ENCODE data around the gene RPS10.
"Not testable (repeated sequence)": the region's sequence is repeated elsewhere in the genome, so short reads cannot be mapped to it uniquely, and the experiment has no call there.

RPS10 gene

GRCh38 chr6:34424200-34425131, 1.4 kb downstream of the RPS10 start:
- no peaks in the 10 kb centered on the region for H3K9me3 Mint-ChIP-seq
- H3K36me3 Mint-ChIP-seq = peaks cover 67% of the 10 kb centered on the region
- H3K4me3 Mint-ChIP-seq = peak overlapping the region; percentile 98
- no peak for DNase-seq (ENCODE audit: low spot score in 2 of 2)
- peak overlapping the region; percentile 100 for H3K27ac Mint-ChIP-seq
- ATAC-seq = no peak
- peaks cover 28% of the 10 kb centered on the region for H3K4me1 Mint-ChIP-seq

- Mint-ChIP-seq H3K4me1 (peaks cover 33% of the 10 kb centered on the region), H3K36me3 (peaks cover 79% of the 10 kb centered on the region), H3K4me3 (peak overlapping the region; percentile 98), H3K27ac (peak overlapping the region; percentile 59), H3K9me3 (no peaks in the 10 kb centered on the region)
- no peak for ATAC-seq
- DNase-seq (ENCODE audit: low spot score in 2 of 2) = no peak
Observed at GRCh38 chr6:34423254-34423653, 2.6 kb downstream of the RPS10 start.

DNA sequence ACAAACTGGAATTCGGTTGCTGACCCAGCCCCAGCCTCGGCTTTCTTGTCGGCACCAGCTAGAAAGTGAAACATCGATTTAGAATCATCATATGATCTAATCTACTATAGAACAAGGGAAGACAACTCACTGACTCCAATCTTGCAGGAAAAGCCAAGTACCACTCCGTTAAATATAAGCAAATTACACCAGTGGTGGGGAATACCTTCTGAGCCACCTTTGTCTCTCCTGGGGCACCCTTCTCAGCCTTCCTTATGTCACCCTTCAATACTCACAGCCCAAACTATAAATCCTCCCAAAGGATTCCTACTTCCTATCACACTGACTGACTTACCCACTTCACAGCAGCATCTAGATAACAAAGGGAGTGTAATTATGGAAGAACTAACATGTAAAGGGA, 7.5 kb downstream of the RPS10 start:
- H3K27ac Mint-ChIP-seq = peak overlapping the region; percentile 68
- no peak for ATAC-seq
- no peaks in the 10 kb centered on the region for H3K9me3 Mint-ChIP-seq
- peaks cover 22% of the 10 kb centered on the region for H3K4me1 Mint-ChIP-seq
- no peak overlapping the region for H3K4me3 Mint-ChIP-seq
- peaks cover 100% of the 10 kb centered on the region for H3K36me3 Mint-ChIP-seq
- DNase-seq (ENCODE audit: low spot score in 2 of 2) = no peak

DNA sequence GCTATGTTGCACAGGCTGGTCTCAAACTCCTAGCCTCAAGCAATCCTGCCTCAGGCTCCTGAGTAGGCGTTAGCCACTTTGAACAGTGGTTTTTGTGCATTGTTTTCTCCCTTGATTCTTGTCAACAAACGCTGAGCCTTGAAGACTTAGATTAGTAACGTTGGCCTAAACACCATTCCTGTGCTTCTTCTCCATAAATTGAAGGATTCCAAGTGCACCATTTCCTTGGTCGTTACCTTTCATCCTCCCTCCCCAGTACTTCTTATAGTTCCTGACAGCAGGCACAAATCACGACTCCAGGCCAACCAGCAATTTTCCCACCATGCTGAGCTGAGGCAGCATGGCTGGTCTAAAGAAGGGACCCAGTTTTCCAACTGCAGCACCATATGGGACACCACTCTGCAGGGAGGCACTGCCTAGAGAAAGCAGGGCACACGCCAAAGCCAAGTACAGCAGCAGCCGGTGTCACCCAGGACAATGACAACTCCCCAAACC, 8.9 kb downstream of the RPS10 start:
- H3K4me1 Mint-ChIP-seq = peaks cover 25% of the 10 kb centered on the region

DNA sequence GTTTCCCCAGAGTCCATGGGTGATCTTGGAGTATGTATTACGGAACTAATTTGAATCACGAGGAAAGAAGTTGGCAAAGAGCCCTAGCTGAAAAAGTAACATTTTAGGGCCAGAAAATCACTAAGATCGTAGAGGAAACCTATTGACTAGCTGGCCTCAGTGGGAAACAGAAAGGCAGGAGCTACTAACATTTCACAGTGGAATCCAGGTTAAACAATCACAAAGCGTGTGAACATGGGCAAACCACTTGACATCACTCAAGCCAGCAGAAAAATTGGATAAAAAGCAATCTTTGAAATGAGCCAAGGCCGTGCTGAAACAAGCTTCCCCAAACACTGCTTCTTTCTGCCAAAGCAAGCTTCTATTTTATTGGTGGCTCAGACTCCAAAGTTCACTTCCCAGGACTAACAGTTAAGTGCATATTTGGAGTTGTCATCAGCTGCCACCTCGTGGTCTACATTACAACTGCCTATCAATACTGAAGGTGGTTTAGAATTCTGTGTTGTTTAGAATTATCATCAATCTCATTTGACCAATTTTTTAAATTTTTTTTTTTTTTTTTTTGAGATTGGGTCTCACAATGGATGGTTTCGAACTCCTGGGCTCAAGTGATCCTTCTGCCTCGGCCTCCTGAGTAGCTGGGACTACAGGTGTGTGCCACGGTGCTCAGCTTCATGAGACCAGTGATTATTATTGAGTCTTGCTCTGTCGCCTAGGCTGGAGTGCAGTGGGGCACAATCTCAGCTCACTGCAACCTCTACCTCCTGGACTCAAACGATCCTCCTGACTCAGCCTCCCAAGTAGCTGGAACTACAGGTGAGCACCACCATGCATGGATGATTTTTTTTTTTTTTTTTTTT, 10.6 kb downstream of the RPS10 start:
- ATAC-seq = peak; percentile 60
- H3K36me3 Mint-ChIP-seq = peaks cover 97% of the 10 kb centered on the region
- H3K4me1 Mint-ChIP-seq = peaks cover 17% of the 10 kb centered on the region
- H3K9me3 Mint-ChIP-seq = no peaks in the 10 kb centered on the region
- DNase-seq (ENCODE audit: low spot score in 2 of 2) = no peak
- H3K27ac Mint-ChIP-seq = peak overlapping the region; percentile 74
- H3K4me3 Mint-ChIP-seq = no peak overlapping the region

More for the DNA sequence above, 8.9 kb downstream of the RPS10 start:
- H3K9me3 Mint-ChIP-seq = no peaks in the 10 kb centered on the region
- DNase-seq (ENCODE audit: low spot score in 2 of 2) (no peak), ATAC-seq (no peak)
- H3K36me3 Mint-ChIP-seq = peaks cover 98% of the 10 kb centered on the region
- H3K4me3 Mint-ChIP-seq = no peak overlapping the region
- no peak overlapping the region for H3K27ac Mint-ChIP-seq

GRCh38 chr6:34412643-34413214, 13.1 kb downstream of the RPS10 start:
- no peak for DNase-seq (ENCODE audit: low spot score in 2 of 2)
- no peak overlapping the region for H3K27ac Mint-ChIP-seq
- H3K4me3 Mint-ChIP-seq = no peak overlapping the region
- no peaks in the 10 kb centered on the region for H3K9me3 Mint-ChIP-seq
- ATAC-seq = peak; percentile 71
- peaks cover 78% of the 10 kb centered on the region for H3K36me3 Mint-ChIP-seq
- peaks cover 9% of the 10 kb centered on the region for H3K4me1 Mint-ChIP-seq

GRCh38 chr6:34412016-34412415, 13.9 kb downstream of the RPS10 start:
- Mint-ChIP-seq H3K4me1 (peaks cover 9% of the 10 kb centered on the region), H3K27ac (no peak overlapping the region)
- no peak for ATAC-seq

GRCh38 chr6:34407915-34408314, 18.0 kb downstream of the RPS10 start:
- not testable (repeated sequence) for H3K4me3 Mint-ChIP-seq; H3K4me1 Mint-ChIP-seq; H3K27ac Mint-ChIP-seq; DNase-seq (ENCODE audit: low spot score in 2 of 2); H3K9me3 Mint-ChIP-seq; ATAC-seq
- H3K36me3 Mint-ChIP-seq = peaks cover 30% of the 10 kb centered on the region

More at GRCh38 chr6:34412016-34412415, 13.9 kb downstream of the RPS10 start:
- Mint-ChIP-seq H3K36me3 (peaks cover 71% of the 10 kb centered on the region), H3K9me3 (no peaks in the 10 kb centered on the region), H3K4me3 (no peak overlapping the region)
- no peak for DNase-seq (ENCODE audit: low spot score in 2 of 2)

GRCh38 chr6:34396518-34396917, 29.4 kb downstream of the RPS10 start:
- ATAC-seq (no peak), DNase-seq (ENCODE audit: low spot score in 2 of 2) (no peak)
- H3K4me3 Mint-ChIP-seq = no peak overlapping the region
- no peaks in the 10 kb centered on the region for H3K36me3 Mint-ChIP-seq
- H3K9me3 Mint-ChIP-seq = no peaks in the 10 kb centered on the region
- no peak overlapping the region for H3K27ac Mint-ChIP-seq
- peaks cover 7% of the 10 kb centered on the region for H3K4me1 Mint-ChIP-seq

- no peak for DNase-seq (ENCODE audit: low spot score in 2 of 2)
- no peaks in the 10 kb centered on the region for H3K36me3 Mint-ChIP-seq
- no peak overlapping the region for H3K4me3 Mint-ChIP-seq
- H3K27ac Mint-ChIP-seq = no peak overlapping the region
- ATAC-seq = no peak
- H3K4me1 Mint-ChIP-seq = peaks cover 12% of the 10 kb centered on the region
- H3K9me3 Mint-ChIP-seq = no peaks in the 10 kb centered on the region
Observed at GRCh38 chr6:34393966-34394305, 31.9 kb downstream of the RPS10 start.

DNA sequence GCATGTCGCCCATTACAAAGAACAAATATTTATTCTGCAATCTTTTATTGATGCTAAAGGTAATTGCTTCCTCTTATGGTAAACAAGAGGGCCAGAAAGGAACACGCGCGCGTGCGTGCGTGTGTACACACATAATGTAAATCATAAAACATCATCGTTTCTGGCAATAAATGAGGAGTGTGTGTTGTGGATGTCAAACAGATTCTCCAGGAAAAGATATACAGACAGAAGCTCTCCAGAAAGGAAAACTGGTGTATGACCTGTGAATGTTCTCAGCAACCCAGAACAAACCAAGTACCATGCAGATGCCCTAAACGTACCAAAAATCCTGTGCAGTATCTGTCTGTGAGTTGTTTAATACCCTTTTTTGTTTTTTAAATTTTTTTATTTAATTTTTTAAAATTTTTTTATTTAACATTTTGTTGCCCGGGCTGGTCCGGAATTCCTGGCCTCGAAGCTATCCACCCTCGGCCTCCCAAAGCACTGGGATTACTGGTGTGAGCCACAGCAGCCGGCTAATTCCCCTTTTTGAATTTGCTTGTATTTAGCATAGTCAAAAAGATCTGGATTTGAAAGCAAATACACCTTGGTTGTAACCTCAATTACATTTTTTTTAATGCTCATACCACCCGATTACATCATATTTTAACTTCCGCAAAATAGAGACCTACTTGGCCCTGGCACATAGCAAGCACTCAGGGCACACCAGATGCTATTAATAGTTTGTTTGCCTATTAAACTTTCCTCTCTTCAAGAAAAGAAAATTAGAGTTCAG, 32.5 kb downstream of the RPS10 start:
- Mint-ChIP-seq H3K4me1 (peaks cover 13% of the 10 kb centered on the region), H3K4me3 (no peak overlapping the region)
- ATAC-seq = no peak

GRCh38 chr6:34392497-34393190, 33.2 kb downstream of the RPS10 start, which contains the start of gene NUDT3:
Gene NUDT3 (minus strand): TSS chr6:34392669. CDS start chr6:34392362, 307 bp downstream.
- no peak within 1 kb of the TSS for H3K27ac Mint-ChIP-seq
- H3K4me1 Mint-ChIP-seq = peaks cover 13% of the 10 kb centered on the region
- no peaks in the 10 kb centered on the region for H3K9me3 Mint-ChIP-seq
- H3K4me3 Mint-ChIP-seq = no peak within 1 kb of the TSS
- DNase-seq (ENCODE audit: low spot score in 2 of 2) (peak; percentile 97 to 98), ATAC-seq (peak; percentile 95)
- no peaks in the 10 kb centered on the region for H3K36me3 Mint-ChIP-seq

More for the DNA sequence above, 32.5 kb downstream of the RPS10 start:
- Mint-ChIP-seq H3K27ac (no peak overlapping the region), H3K36me3 (no peaks in the 10 kb centered on the region), H3K9me3 (no peaks in the 10 kb centered on the region)
- no peak for DNase-seq (ENCODE audit: low spot score in 2 of 2)

DNA sequence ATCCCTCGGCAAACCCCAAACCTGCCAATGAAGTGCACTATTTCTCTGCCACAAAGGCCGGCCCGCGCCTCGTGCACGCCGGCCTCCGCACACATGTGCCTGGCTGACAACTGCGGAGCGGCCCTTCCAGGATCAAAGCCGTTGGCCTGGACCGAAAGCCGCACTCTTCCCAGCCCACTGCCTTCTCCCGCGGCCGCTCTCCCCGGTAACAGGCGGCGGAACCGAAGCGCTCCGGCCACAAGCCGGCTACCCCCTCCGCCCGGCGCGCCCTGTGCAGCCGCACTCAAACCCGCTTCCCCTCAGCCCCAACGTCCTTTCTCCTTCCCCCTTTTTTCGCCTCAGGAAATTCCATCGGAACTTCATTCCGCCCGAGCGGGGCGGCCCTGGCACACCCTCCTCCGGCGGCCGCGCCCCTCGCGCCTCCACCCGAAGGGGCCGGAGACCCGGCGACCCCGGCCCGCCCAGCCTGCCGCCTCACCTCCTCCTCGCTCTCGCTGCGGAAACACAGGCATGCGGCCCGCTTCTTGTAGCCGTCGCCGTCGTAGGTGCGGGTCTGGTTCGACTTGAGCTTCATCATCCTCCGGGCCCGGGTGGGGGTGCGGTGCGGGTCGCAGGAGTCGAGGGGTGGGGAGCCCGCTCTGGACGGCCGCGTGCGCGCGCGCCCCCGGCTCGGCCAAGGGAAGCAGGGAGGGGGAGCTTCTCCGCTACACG, 33.9 kb downstream of the RPS10 start:
- Mint-ChIP-seq H3K27ac (no peak overlapping the region), H3K9me3 (no peaks in the 10 kb centered on the region), H3K36me3 (no peaks in the 10 kb centered on the region), H3K4me1 (peaks cover 13% of the 10 kb centered on the region), H3K4me3 (no peak overlapping the region)
- ATAC-seq (peak; percentile 38), DNase-seq (ENCODE audit: low spot score in 2 of 2) (peak; percentile 42 to 84)

- Mint-ChIP-seq H3K9me3 (no peaks in the 10 kb centered on the region), H3K36me3 (no peaks in the 10 kb centered on the region), H3K4me1 (peaks cover 13% of the 10 kb centered on the region), H3K4me3 (no peak overlapping the region), H3K27ac (no peak overlapping the region)
- ATAC-seq = no peak
- no peak for DNase-seq (ENCODE audit: low spot score in 2 of 2)
Observed at GRCh38 chr6:34391473-34391785, 34.4 kb downstream of the RPS10 start.
